HUES6 (cell line): ENCODE results near the gene TEX51.

Source experiments
- H3K27ac ChIP-seq: 2 replicates; pipeline ENCODE4 v1.7.0; 2013; ENCODE audit warnings: low read depth, mild to moderate bottlenecking, low read length, inconsistent platforms
- H3K27me3 ChIP-seq: 2 replicates; pipeline ENCODE4 v1.6.1; 2013; ENCODE audit warnings: low read length; ENCODE audit not compliant: control insufficient read depth, insufficient read depth
- H3K36me3 ChIP-seq: 2 replicates; pipeline ENCODE4 v1.6.1; 2013; ENCODE audit warnings: low read length; ENCODE audit not compliant: control insufficient read depth, insufficient read depth
- H3K4me1 ChIP-seq: 2 replicates; pipeline ENCODE4 v1.6.1; 2013; ENCODE audit warnings: low read length; ENCODE audit not compliant: control insufficient read depth, insufficient read depth
- H3K4me3 ChIP-seq: 2 replicates; pipeline ENCODE4 v1.5.1; 2013; ENCODE audit warnings: low read depth, low read length
- H3K9ac ChIP-seq: one replicate; pipeline ENCODE4 v1.6.1; 2013; ENCODE audit warnings: mild to moderate bottlenecking, low read length
- H3K9me3 ChIP-seq: 2 replicates; pipeline ENCODE4 v1.6.1; 2013; ENCODE audit warnings: low read depth, low read length; ENCODE audit not compliant: control insufficient read depth, insufficient read depth

Gene TEX51

DNA sequence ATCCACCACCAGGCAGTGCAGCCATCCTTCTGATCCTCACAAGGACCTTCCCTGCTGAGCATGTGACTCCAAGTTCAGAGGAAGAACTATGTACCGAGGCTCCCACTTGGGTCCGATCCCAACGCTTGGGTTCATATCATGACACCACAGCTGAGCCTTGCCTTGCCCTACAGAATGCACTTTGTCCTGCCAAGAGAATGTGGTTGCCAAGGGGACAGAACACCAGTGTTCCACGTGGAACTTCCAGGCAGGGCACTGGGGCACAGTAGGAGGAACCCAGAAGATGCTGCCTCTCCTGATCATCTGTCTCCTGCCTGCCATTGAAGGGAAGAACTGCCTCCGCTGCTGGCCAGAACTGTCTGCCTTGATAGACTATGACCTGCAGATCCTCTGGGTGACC, at the start of gene TEX51:
Gene TEX51 (plus strand): TSS at position 255 of the 400 bp plus-strand sequence. CDS start 29 bp downstream, at position 284.
- no peaks in the 10 kb centered on the region for H3K9me3 ChIP-seq
- H3K4me1 ChIP-seq = no peaks in the 10 kb centered on the region
- H3K4me3 ChIP-seq = no peak within 1 kb of the TSS
- H3K9ac ChIP-seq = no peak within 1 kb of the TSS
- no peaks in the 10 kb centered on the region for H3K27me3 ChIP-seq
- H3K27ac ChIP-seq = no peak within 1 kb of the TSS
- H3K36me3 ChIP-seq = no peaks in the 10 kb centered on the region

DNA sequence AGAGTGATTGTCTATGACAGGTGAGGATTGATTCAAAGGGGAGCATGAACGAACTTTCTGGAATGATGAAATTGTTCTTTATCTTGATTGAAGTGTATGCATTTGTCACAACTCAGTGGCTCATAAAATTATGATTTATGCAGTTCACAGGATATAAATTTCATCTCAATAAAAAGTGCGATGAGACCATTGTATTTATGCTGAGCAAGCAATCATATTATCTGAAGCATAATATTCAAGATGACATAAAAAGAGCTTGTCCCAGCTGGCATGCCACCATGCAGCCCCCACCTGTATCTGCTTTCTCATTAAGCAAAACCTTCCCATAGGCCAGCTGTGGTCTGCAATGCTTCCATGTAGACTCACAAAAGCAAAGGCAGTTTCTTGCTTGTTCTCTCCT, 49.6 kb upstream of the TEX51 start:
- H3K9ac ChIP-seq = no peak overlapping the region
- H3K4me3 ChIP-seq = no peak overlapping the region
- no peaks in the 10 kb centered on the region for H3K9me3 ChIP-seq
- no peak overlapping the region for H3K27ac ChIP-seq
- H3K4me1 ChIP-seq = no peaks in the 10 kb centered on the region
- H3K27me3 ChIP-seq = no peaks in the 10 kb centered on the region
- H3K36me3 ChIP-seq = no peaks in the 10 kb centered on the region

DNA sequence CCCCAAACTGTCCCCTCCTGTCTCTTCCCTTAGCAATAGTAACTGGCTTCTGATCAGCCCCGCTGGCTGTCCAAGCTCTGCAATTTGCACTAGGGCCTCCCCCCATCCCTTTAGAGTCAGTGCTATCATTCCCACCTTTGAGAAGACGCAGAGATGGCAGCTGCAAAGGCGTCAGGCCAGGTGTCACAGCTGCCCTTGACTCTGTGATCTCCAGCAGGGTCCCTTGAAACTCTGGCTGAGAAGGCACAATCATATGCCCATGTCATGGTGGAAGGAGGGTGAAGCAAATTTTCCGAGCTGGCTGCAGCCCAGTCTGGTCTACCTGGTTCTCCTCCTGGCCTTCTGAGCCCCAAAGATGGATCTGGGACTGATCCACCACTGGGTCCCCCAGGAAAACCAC, 49.2 kb upstream of the TEX51 start:
- no peak overlapping the region for H3K9ac ChIP-seq
- H3K9me3 ChIP-seq = no peaks in the 10 kb centered on the region
- H3K36me3 ChIP-seq = no peaks in the 10 kb centered on the region
- H3K27me3 ChIP-seq = no peaks in the 10 kb centered on the region
- H3K4me1 ChIP-seq = no peaks in the 10 kb centered on the region
- H3K4me3 ChIP-seq = no peak overlapping the region
- no peak overlapping the region for H3K27ac ChIP-seq

DNA sequence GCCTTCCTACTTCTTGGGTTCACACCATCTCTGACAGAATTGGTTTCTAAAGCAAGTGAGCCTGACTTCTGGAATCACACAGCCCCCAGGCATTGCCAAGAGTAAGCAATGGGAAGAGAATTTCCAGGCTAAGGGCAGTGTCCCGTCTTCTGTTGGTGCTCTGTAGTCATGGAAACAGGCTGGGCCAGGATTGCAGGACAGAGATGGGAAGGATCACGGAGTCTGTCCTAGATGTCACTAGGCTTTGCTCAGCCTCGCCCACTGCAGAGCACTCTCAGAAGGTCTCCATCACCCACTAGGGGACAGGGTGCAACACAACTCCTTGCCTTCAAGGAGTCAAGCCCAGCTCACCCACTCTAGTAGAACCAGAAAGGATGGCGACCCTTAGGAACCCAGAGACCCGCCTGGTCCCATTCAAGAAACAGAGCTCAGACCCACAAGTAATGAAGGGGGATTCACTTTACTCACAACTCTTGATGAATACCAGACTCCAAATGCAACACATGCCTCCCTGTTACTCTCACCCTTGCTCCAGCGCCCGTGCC, 48.6 kb upstream of the TEX51 start:
- H3K9me3 ChIP-seq = no peaks in the 10 kb centered on the region
- H3K27me3 ChIP-seq = no peaks in the 10 kb centered on the region
- no peak overlapping the region for H3K9ac ChIP-seq
- H3K4me3 ChIP-seq = no peak overlapping the region
- no peaks in the 10 kb centered on the region for H3K4me1 ChIP-seq
- H3K27ac ChIP-seq = no peak overlapping the region
- no peaks in the 10 kb centered on the region for H3K36me3 ChIP-seq

DNA sequence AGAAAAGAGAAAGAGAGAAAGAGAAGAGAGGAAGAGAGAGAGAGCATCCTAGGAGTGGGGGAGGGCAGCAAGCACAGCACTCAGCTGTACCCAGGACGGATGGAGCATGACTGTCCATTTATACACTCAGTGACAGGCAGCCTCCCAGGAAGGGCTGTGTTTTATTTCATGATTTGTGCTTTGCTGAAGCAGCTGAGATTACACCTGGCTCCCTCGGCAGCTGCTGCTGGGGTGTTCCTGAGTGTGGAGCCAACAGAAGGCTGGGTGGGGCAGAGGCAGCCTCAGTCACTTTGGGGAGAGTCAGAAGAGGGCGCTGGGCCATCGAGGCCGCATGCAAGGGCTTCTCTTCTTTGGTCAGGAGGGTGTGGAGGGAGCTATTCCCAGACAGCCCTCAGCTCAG, 47.8 kb upstream of the TEX51 start:
- Histone ChIP-seq H3K27me3 (no peaks in the 10 kb centered on the region), H3K9ac (no peak overlapping the region), H3K27ac (no peak overlapping the region), H3K9me3 (no peaks in the 10 kb centered on the region), H3K36me3 (no peaks in the 10 kb centered on the region), H3K4me3 (no peak overlapping the region), H3K4me1 (no peaks in the 10 kb centered on the region)

DNA sequence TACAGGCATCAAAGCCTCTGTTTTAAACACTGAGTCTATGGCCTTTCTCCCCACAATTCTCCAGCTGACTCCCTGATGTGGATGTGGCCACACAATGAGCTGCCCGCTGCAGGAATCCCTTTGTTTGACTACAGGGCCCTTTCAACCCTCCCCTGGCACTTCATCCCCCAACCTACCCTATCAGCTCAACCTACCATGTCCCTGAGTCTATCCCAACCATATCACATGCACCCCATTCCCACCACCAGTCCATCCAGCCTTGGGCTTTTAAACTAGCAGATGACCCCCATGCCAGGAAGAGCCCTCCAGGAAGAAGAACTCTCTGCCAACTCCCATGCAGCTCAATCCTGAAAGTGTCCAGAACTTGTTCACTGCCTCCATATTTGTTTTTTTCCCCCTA, 46.9 kb upstream of the TEX51 start:
- Histone ChIP-seq H3K27ac (no peak overlapping the region), H3K9me3 (no peaks in the 10 kb centered on the region), H3K4me3 (no peak overlapping the region), H3K9ac (no peak overlapping the region), H3K36me3 (no peaks in the 10 kb centered on the region), H3K4me1 (no peaks in the 10 kb centered on the region), H3K27me3 (no peaks in the 10 kb centered on the region)

DNA sequence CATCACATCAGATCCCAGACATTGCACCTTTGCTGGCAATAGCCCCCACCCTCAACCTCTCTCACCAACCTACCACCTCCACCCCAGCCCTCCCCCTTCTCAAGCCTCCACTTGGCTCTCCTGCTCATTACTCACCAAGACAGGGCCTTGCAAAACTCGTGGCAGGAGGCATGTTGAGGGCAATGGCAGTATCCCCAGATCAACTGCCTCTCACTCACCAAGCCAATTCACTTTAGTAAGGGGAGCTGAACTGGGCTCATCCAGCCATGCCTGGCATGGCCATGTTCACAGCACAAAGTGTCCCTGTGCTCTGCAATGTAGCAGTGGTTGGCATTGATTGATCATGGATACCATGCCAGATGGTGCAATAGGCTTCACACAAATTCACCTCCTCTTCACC, 46.3 kb upstream of the TEX51 start:
- no peaks in the 10 kb centered on the region for H3K9me3 ChIP-seq
- H3K4me1 ChIP-seq = no peaks in the 10 kb centered on the region
- no peaks in the 10 kb centered on the region for H3K27me3 ChIP-seq
- H3K4me3 ChIP-seq = no peak overlapping the region
- no peak overlapping the region for H3K9ac ChIP-seq
- H3K36me3 ChIP-seq = no peaks in the 10 kb centered on the region
- no peak overlapping the region for H3K27ac ChIP-seq

DNA sequence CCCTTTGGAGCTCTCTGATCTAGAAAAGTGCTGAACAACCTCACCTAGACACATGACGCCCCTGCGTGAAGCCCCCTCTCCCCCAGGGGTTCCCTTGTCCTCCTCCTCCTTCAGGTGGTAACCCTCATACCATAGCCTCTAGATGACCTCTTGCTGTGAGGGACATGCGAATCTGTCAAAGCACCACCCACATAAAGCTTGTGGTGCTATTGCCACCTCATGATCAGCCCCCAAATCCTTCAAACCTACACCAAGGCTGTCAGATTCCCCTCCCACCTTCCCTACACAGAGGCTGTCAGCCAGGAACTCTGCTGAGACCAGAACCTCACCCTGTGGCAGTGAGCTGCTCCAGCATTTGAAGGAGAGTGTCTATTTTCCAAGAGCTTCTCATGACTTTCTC, 43.1 kb upstream of the TEX51 start:
- H3K4me1 ChIP-seq = no peaks in the 10 kb centered on the region
- H3K27ac ChIP-seq = no peak overlapping the region
- no peak overlapping the region for H3K4me3 ChIP-seq
- no peaks in the 10 kb centered on the region for H3K27me3 ChIP-seq
- H3K9me3 ChIP-seq = no peaks in the 10 kb centered on the region
- no peak overlapping the region for H3K9ac ChIP-seq
- H3K36me3 ChIP-seq = no peaks in the 10 kb centered on the region

DNA sequence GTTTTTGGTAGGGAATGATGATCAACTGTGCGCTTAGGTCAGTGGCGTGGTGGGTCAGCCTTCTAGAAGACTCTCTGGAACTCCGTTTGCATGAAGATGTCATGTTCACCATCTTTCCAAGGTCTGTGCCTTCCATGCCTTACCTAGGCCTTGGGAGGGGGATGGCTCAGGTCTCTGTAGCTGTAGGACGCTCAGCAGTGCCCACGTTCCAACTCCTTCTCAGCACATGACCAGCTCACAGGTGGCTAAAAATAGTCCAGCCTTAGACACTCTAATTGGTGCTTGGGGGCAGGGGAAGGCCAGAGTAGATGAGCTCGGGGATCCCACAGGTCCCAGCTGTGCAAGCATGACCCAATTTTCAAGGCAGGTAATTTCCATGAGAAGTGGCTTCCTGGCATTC, 42.3 kb upstream of the TEX51 start:
- Histone ChIP-seq H3K9me3 (no peaks in the 10 kb centered on the region), H3K4me3 (no peak overlapping the region), H3K9ac (no peak overlapping the region), H3K4me1 (no peaks in the 10 kb centered on the region), H3K27ac (no peak overlapping the region), H3K27me3 (no peaks in the 10 kb centered on the region), H3K36me3 (no peaks in the 10 kb centered on the region)

DNA sequence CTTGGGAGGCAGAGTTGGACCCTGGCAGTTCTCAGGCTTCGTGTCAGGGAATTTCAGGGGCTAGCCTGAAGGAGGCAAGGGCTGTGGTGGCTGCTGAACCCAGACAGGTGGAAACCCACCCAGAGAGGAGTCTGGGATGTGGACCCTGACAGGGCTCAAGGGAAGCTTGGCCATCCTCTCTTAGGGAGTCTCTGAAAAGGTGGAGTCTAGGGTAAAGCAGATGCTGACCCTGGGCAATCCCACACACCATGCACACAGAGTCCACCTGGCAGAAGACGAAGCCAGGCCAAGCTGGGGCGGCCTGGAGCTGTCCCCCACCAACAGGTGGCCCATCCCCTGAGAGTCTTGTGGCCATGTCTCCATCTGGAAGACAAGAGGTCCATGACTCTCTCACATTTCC, 41.2 kb upstream of the TEX51 start:
- Histone ChIP-seq H3K4me3 (no peak overlapping the region), H3K27me3 (no peaks in the 10 kb centered on the region), H3K9me3 (no peaks in the 10 kb centered on the region), H3K27ac (no peak overlapping the region), H3K36me3 (no peaks in the 10 kb centered on the region), H3K9ac (no peak overlapping the region), H3K4me1 (no peaks in the 10 kb centered on the region)

DNA sequence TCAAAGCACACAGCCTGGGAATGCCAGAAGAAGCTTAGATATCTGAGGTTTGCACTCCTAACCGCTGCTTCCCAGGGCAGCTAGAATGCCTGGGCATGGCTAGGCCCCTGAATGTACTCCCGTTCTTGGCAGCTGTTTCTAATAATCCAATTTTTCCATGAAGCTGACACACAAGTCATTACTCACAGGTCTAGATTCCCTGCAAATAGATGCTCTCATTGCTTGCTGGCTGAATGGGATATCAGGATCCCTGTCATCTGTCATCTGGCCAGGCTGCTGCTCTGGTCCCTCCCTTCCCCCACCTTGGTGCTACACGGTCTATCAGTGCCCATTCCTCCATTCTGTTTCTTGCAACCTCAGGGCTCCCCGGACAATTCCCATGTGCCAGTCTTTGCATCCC, 40.7 kb upstream of the TEX51 start:
- Histone ChIP-seq H3K4me3 (no peak overlapping the region), H3K27me3 (no peaks in the 10 kb centered on the region), H3K4me1 (no peaks in the 10 kb centered on the region), H3K36me3 (no peaks in the 10 kb centered on the region), H3K27ac (no peak overlapping the region), H3K9me3 (no peaks in the 10 kb centered on the region), H3K9ac (no peak overlapping the region)

DNA sequence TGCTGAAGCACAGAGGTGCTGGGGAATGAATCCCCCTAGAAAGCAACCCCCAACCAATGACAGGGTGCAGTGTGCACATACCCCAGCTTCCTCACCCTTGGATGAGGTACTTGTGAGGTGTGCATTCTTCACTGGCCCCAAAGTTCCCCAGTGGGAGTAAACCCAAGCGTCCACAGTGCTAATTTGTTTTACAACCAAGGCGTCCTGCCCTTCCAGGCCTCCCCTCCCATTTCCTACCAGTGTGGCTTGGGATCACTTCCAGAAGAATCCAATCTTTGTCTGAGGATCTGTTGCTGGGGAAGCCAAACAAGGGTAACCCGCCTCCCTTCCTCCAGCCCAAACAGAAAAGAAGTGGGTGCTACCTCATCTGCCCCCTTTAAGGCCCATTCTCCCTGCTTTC, 40.3 kb upstream of the TEX51 start:
- H3K4me1 ChIP-seq = no peaks in the 10 kb centered on the region
- no peaks in the 10 kb centered on the region for H3K27me3 ChIP-seq
- no peak overlapping the region for H3K27ac ChIP-seq
- no peak overlapping the region for H3K4me3 ChIP-seq
- H3K36me3 ChIP-seq = no peaks in the 10 kb centered on the region
- H3K9me3 ChIP-seq = no peaks in the 10 kb centered on the region
- no peak overlapping the region for H3K9ac ChIP-seq
